ENCODE results near the gene LRRC14B. TPM values are rescaled to one million over a fixed set of nuclear protein-coding genes. Genes with fewer than 3 reads are reported as not detected.

LRRC14B gene
- total RNA-seq, 2 experiments from 2014 or later, result 4.9 to 9.2 TPM

DNA sequence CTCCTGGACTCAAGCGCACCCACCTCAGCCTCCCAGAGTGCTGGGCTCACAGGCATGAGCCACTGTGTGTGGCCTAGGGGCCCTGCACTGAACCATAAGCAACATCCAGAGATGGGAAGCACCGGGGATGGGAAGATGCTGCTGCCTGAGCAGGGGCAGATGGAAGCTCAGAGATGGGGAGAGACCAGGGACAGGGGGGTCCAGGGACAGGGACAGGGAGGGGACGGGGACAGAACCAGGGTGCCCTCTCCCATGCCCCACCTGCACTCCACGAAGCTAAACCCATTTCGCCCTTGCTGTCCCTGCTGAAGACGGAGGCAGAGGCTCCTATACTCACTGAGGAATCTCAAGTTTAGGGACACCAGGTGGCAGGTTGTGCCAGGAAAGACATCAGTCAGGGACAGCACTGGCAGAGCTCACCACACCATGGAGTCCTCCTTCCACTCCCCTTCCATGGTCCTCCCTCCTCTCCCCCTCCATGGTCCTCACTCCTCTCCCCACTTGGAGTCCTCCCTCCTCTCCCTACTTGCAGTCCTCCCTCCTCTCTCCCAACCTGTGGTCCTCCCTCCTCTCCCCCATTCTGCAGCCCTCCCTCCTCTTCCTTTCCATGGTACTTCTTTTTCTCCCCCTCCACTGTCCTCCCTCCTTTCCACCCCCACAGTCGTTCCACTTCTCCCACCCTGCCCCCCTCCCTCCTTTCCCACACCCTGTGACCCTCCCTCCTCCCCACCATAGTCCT is 45.5 kb upstream of the LRRC14B start:
- no peak overlapping the region for H2AFZ ChIP-seq (ENCODE audit: low read length)
- no peak overlapping the region for H3K27ac ChIP-seq (ENCODE audit: low read depth, low read length, poor library complexity, severe bottlenecking)
- no peak for DNase-seq (ENCODE audit: low spot score)
- peaks cover 20% of the 10 kb centered on the region for H3K9me3 ChIP-seq (ENCODE audit: low read length)
- no peaks in the 10 kb centered on the region for H4K20me1 ChIP-seq (ENCODE audit: insufficient read depth, low read length)
- intact Hi-C loops (cut with micrococcal nuclease; ENCODE audit: unreplicated experiment), result no loop called here
- H3K79me2 ChIP-seq (ENCODE audit: insufficient read depth, low read depth, low read length), result no peaks in the 10 kb centered on the region
- H3K4me3 ChIP-seq (ENCODE audit: low read depth, low read length, poor library complexity, severe bottlenecking), result no peak overlapping the region
- TF ChIP-seq EZH2phosphoT487 (IDR thresholded peaks at IDR 0.05; ENCODE audit: borderline replicate concordance, low read depth, low read length), result no peak
- TF ChIP-seq, protein P1, sequence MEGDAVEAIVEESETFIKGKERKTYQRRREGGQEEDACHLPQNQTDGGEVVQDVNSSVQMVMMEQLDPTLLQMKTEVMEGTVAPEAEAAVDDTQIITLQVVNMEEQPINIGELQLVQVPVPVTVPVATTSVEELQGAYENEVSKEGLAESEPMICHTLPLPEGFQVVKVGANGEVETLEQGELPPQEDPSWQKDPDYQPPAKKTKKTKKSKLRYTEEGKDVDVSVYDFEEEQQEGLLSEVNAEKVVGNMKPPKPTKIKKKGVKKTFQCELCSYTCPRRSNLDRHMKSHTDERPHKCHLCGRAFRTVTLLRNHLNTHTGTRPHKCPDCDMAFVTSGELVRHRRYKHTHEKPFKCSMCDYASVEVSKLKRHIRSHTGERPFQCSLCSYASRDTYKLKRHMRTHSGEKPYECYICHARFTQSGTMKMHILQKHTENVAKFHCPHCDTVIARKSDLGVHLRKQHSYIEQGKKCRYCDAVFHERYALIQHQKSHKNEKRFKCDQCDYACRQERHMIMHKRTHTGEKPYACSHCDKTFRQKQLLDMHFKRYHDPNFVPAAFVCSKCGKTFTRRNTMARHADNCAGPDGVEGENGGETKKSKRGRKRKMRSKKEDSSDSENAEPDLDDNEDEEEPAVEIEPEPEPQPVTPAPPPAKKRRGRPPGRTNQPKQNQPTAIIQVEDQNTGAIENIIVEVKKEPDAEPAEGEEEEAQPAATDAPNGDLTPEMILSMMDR (conservative IDR thresholded peaks at IDR 0.05; ENCODE audit: low read length), result no peak
- POLR2A ChIA-PET, result no interaction called here
- H3K9me2 ChIP-seq (ENCODE audit: insufficient read depth, low read length), result no peaks in the 10 kb centered on the region
- no peaks in the 10 kb centered on the region for H3K4me1 ChIP-seq (ENCODE audit: insufficient read depth, low read length, poor library complexity, severe bottlenecking)
- H3K4me2 ChIP-seq (ENCODE audit: low read length), result no peak overlapping the region
- H3K36me3 ChIP-seq (ENCODE audit: insufficient read depth, low read length), result no peaks in the 10 kb centered on the region
- CTCF ChIA-PET (ENCODE audit: unreplicated experiment), result no interaction called here
- no TSS peak for BruUV-seq (replicated peaks)

DNA sequence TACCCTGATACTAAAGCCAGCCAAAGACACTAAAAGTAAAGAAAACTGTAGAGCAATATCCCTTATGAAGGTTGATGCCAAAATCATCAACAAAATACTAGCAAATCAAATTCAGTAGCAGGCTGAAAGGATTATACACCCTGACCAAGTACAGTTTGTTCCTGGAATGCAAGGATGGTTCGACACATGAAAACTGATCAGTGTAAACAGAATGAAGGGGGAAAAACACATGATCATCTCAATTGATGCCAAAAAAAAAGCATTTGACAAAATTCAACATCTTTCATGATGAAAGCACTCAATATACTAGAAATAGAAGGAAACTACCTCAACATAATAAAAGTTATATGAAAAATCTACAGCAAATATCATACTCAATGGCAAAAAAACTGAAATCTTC is 43.5 kb upstream of the LRRC14B start:
- no TSS peak for BruUV-seq (replicated peaks)
- no peak overlapping the region for H3K4me2 ChIP-seq (ENCODE audit: low read length)
- no peak for TF ChIP-seq EZH2phosphoT487 (IDR thresholded peaks at IDR 0.05; ENCODE audit: borderline replicate concordance, low read depth, low read length)
- TF ChIP-seq, protein P1 (conservative IDR thresholded peaks at IDR 0.05; ENCODE audit: low read length), result no peak
- no peak overlapping the region for H3K27ac ChIP-seq (ENCODE audit: low read depth, low read length, poor library complexity, severe bottlenecking)
- no peaks in the 10 kb centered on the region for H3K4me1 ChIP-seq (ENCODE audit: insufficient read depth, low read length, poor library complexity, severe bottlenecking)
- CTCF ChIA-PET (ENCODE audit: unreplicated experiment), result no interaction called here
- no peak overlapping the region for H2AFZ ChIP-seq (ENCODE audit: low read length)
- no peak overlapping the region for H3K4me3 ChIP-seq (ENCODE audit: low read depth, low read length, poor library complexity, severe bottlenecking)
- H4K20me1 ChIP-seq (ENCODE audit: insufficient read depth, low read length), result no peaks in the 10 kb centered on the region
- DNase-seq (ENCODE audit: low spot score), result peak; percentile 5
- peaks cover 20% of the 10 kb centered on the region for H3K9me3 ChIP-seq (ENCODE audit: low read length)
- intact Hi-C loops (cut with micrococcal nuclease; ENCODE audit: unreplicated experiment), result no loop called here
- H3K9me2 ChIP-seq (ENCODE audit: insufficient read depth, low read length), result no peaks in the 10 kb centered on the region
- H3K79me2 ChIP-seq (ENCODE audit: insufficient read depth, low read depth, low read length), result no peaks in the 10 kb centered on the region
- POLR2A ChIA-PET, result no interaction called here
- H3K36me3 ChIP-seq (ENCODE audit: insufficient read depth, low read length), result no peaks in the 10 kb centered on the region

DNA sequence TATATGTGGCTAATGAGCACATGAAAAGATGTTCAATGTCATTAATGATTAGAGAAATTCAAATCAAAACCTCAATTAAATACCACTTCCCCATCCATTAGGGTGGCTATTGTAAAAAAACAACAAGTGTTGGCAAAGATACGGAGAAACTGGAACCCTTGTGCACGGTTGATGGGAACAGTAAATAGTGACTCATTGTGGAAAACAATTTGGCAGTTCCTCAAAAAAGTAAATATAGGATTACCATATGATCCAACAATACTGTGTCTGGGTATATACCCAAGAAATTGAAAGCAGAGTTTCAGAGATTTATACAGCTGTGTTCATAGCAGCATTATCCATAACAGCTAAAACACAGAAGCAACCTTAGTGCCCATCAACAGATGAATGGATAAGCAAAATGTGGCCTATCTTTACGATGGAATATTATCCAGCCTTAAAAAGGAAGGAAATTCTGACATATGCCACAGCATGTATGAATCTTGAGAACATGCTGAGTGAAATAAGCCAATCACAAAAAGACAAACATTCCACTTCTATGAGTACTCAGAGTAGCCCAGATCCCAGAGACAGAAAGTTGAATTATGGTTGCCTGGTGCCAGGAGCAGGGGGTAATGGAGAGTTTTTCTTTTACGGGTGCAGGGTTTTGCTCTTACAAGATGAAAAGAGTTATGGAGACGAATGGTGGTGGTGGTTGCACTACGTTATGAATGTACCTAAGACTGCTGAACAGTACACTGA is 41.4 kb upstream of the LRRC14B start:
- no peaks in the 10 kb centered on the region for H3K79me2 ChIP-seq (ENCODE audit: insufficient read depth, low read depth, low read length)
- no peaks in the 10 kb centered on the region for H4K20me1 ChIP-seq (ENCODE audit: insufficient read depth, low read length)
- peaks cover 20% of the 10 kb centered on the region for H3K9me3 ChIP-seq (ENCODE audit: low read length)
- CTCF ChIA-PET (ENCODE audit: unreplicated experiment), result no interaction called here
- H3K4me2 ChIP-seq (ENCODE audit: low read length), result no peak overlapping the region
- no peaks in the 10 kb centered on the region for H3K36me3 ChIP-seq (ENCODE audit: insufficient read depth, low read length)
- BruUV-seq (replicated peaks), result no TSS peak
- no peak overlapping the region for H2AFZ ChIP-seq (ENCODE audit: low read length)
- TF ChIP-seq EZH2phosphoT487 (IDR thresholded peaks at IDR 0.05; ENCODE audit: borderline replicate concordance, low read depth, low read length), result no peak
- TF ChIP-seq, protein P1 (conservative IDR thresholded peaks at IDR 0.05; ENCODE audit: low read length), result no peak
- DNase-seq (ENCODE audit: low spot score), result no peak
- H3K27ac ChIP-seq (ENCODE audit: low read depth, low read length, poor library complexity, severe bottlenecking), result no peak overlapping the region
- H3K9me2 ChIP-seq (ENCODE audit: insufficient read depth, low read length), result no peaks in the 10 kb centered on the region
- intact Hi-C loops (cut with micrococcal nuclease; ENCODE audit: unreplicated experiment), result no loop called here
- no peaks in the 10 kb centered on the region for H3K4me1 ChIP-seq (ENCODE audit: insufficient read depth, low read length, poor library complexity, severe bottlenecking)
- POLR2A ChIA-PET, result no interaction called here
- H3K4me3 ChIP-seq (ENCODE audit: low read depth, low read length, poor library complexity, severe bottlenecking), result no peak overlapping the region

Data from OCI-LY7 (cell line).